Putamen (tissue), 1 donor: ENCODE measurements around the gene IGSF1.
"Not testable (repeated sequence)": the region's sequence is repeated elsewhere in the genome, so short reads cannot be mapped to it uniquely, and the experiment has no call there.

Source experiments
- DNase-seq: peaks from one replicate; pipeline ENCODE4 v3.0.0-alpha.2; 2016; ENCODE audit warnings: low spot score

Gene IGSF1

DNA sequence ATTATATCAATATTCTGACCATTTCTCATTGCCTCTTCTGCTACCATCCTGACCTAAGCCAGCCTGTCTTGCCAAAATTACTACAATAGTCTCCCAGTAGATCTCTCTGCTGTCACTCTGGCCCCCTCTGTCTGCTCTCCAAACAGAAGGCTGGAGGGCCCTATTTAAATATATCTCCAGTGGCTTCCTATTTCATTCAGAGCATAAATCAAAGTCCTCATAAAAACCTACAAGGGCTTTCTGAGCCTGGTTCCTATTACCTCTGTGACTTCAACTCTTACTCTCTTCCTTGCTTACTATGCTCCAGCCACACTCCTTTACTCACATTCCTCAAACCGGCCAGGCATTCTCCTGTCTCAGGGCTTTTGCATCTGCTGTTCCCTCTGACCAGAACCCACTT lies 19.0 kb downstream of the IGSF1 start:
- DNase-seq = no peak

DNA sequence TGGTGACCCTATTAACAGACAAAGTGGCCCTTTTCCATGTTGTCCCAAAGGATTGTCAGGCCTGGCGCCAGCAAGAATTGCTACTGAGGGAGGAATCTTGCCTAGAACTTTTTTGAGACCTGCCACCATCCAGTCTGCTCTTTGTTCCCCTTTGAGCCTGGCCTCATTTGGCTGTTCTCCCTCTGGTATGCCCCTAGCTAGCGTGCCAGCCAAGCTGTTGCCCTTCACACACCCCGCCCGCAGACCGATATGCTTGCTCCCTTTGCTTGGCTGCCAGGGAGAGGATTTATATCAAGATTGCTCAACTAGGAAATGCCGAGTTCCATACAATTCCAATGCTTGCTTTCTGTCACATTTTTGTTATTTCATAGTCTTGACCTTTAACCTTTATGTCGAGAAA lies 24.4 kb downstream of the IGSF1 start:
- no peak for DNase-seq

DNA sequence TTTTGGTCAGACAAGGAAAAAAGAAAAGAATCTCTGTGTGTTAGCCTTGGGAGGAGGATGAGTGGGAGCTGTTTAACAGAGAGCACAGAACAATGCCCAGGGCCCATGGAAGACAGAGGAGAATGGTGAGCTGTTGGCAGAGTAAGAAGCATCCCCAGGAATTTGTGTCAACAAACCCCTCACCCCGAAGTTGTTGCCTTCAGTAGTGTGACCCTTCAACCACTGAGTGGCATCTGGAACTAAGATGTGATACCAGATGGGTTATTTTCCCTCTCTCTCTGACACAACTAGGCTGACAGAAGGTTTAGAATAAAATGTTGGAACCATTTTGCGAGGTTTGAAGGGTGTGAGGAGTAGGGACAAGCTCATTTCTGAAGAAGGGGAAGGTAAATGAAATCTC lies 25.1 kb downstream of the IGSF1 start:
- DNase-seq = no peak

DNA sequence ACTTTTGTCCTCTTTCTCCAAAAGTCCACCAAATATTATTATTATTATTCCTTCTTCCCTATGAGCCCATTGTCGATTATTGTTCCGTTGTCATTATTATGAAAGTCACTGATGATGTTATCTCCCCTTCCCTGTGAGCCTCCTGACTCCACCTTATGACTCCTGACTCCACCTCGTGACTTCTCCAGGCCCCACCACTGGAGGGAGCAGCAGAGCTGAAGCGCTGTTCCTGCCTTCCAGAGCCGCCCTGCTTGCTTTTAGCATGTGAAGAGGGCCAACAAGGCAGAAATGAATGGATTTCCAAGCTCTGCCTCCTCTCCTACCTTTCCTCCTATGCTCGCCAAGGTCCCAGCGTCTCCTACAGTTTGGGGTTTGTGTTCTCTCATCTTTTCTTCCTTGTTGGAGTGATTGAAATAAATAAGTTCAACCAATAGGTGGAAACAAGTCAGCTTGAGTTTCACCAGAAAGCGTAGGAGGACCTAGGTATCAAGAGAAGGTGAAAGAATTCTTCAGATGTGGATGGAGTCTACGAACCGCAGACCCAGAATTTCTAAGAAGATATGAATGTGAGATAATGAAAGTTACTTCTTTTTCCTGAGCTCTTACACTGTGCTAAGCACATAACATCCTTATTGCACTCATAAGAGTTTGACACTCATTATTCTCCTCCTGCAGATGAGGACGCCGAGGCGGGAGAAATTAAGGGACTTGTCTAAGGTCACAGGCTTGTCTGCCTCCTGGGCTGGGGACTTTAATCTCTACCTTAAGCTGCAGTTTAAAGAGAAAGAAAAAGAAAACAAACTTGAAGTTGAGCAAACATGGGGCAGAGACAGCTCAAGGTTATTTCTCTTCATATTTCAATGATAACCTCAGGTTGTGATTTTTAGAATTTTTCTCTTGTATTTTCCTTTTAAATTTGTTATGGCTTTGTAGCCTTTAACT lies 26.1 kb downstream of the IGSF1 start:
- no peak for DNase-seq

DNA sequence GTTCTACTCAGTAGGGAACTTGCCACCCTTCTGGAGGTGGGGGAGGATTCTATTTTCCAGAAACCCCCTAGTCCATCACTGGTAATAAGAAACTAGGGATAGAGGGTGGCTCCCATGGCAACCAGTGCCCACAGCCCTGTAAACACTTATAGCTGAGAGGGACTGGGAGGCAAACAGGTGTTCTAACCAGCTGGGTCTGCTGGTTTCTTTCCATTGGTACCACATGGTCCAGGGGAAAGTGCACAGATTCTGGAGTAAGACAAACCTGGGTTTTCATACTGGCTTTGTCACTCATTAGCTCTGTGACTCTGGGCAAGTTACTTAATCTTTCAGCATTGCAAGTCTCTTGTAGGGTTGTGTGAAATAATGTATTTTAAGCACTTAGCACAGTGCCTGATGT lies 26.9 kb downstream of the IGSF1 start:
- no peak for DNase-seq

DNA sequence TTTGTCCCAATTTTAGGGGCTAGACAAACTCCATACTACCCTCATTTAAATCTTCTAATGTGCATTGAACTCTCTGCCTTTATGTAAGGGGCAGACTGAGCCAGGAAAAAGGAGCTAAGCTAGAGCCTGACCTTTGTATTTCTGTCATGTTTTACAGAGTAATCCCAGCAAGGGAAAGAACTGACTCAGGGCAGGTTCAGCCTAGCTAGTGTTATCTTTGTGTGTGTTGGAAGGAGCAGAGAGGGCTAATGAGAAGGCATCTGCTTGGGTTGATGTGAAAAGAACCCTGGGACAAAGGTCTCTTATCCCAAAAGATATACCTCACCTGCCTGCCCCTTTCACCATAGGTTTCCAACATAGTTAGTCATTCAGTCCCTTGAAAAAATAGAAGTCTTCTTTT lies 31.7 kb downstream of the IGSF1 start:
- no peak for DNase-seq

DNA sequence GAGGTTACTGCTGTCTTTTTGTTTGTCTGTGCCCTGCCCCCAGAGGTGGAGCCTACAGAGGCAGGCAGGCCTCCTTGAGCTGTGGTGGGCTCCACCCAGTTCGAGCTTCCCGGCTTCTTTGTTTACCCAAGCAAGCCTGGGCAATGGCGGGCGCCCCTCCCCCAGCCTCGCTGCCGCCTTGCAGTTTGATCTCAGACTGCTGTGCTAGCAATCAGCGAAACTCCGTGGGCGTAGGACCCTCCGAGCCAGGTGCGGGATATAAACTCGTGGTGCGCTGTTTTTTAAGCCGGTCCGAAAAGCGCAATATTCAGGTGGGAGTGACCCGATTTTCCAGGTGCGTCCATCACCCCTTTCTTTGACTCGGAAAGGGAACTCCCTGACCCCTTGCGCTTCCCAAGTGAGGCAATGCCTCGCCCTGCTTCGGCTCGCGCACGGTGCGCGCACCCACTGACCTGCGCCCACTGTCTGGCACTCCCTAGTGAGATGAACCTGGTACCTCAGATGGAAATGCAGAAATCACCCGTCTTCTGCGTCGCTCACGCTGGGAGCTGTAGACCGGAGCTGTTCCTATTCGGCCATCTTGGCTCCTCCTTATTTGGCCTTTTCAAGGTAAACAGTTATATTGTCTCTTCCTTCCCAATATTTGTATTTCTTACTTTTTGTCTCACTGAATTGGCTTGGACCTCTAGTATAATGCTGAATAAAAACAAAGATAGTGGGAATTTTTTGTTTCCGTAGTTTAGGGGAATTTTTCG lies 37.9 kb downstream of the IGSF1 start:
- DNase-seq = not testable (repeated sequence)

DNA sequence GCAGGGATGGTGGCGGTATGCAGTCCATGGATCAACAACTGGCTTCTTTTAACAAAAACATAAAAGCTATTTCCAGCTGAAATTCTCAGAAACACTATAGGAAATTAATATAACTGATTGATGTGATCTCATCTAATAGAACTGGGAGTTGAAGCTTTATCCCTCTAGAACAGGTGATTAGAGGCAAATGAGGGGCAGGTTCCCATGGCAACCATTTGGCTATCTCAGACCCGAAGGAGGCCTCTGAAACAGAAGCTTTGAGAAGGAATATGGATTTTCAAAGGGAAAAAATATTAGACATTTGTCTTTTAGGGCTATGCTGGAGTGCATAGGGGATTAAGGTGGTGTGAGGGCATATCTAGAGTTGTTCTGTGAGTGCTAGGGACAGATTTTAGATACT lies 50.0 kb downstream of the IGSF1 start:
- DNase-seq = no peak

DNA sequence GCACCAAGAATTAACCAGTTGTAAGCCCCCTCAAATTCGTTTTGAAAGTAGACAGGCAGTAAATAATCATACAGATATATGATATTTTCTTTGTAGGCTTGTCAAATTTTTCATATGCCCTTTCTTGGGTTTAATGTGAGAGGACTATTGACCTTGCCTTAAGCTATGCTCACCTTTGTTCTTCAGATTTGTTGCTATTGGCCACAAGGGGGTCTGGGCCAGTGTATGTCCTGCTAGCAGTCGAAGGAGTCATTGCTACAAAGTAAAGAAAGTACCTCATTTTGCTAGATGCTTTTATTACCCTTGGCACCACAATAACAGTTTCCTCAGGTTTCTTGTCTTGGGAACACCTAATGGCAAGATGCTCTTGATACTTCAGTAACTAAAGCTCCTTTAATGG lies 51.7 kb downstream of the IGSF1 start:
- no peak for DNase-seq

DNA sequence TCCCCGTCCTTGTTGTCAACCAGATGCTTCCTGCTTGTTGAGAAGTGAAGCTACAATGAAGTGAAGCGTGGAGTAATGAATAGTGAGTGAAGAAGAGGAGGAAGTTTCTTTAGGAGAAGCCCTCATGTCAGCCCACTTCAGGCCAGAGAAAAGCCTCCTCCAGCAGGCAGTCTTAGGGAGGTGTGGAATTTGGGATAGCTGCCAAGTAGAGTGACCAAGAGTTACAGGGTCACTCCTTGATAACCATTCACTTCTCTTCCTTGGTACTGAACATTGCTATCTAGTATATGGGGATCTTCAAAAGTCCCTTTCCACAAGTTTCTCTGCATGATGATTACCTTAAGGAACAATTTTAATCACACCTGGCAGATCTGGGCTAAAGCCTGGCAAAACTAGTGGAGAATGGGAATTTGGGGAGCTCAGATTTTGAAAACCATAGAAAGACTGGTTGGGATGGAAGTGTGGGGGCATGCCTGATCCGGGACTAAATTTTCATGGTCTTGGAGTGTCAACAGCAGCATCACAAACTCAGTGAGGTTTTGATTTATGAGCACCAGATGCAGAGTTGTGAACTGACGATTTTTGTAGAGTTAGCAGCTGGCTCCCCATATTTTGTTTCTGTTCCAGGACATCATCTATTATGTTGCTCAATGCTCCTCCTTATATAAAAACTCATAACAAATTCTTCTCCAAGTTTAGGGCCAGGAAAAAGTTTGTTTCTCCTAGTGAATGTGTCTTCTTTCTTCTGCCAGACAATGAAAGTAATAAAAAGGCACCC lies 53.1 kb downstream of the IGSF1 start:
- no peak for DNase-seq

DNA sequence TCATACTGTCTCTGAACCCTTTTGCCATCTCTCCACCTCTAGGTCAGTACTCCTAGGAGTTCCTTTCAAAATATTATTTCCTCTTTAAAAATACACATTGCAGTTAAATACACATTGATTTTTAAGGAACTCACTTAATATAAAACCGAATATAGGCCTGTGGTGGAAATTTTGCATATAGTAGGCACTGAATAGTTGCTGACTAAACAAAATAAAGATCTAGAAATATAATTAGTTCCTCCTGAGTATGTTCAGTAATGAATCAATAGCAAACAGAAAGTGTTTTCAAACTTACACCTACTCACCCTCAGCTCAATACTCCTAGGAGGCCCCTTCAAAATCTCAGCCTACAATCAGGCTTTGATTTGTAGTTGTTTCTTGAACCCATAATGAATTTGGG lies 61.5 kb downstream of the IGSF1 start:
- no peak for DNase-seq

DNA sequence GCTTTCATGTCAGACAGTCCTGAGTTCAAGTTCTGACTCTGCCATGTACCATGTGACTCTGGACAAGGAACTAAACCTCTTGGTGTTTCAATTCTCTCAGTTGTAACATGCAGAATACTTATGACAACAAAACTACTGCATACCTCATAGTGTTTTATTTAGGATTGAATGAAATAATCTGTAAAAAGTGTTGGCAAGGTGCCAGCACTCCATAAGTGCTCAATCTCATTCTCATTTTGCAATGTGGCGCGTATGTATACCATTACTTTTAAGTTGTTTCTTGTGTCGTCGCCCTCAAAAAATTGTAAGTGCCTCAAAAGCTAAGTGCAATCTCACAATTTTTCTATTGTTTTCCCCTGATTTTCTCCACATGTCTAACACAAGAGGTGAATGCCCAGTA lies 62.5 kb downstream of the IGSF1 start:
- no peak for DNase-seq

DNA sequence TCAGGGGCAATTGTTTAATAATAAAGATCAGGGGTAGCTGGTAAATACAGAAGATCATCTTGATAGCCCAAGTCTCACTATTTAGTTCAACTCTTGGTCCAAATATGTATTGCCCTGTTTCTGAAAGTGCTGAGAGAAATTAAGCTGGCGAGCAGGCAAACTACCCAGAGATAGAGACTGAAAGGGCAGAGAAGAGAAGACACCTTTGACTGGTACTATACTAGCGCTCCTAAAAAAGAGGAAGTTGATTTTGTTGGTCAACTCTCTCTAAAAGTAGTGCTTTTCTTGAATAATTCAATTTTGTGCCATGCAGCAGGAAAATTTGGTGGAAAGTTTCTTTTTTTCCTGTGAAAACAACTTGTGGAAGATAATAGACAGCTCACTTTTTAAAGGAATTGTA lies 64.0 kb downstream of the IGSF1 start:
- no peak for DNase-seq
